Measurements from ENCODE around the gene FOXP1. TPM values are rescaled to one million over a fixed set of nuclear protein-coding genes. Genes with fewer than 3 reads are reported as not detected.
"Not testable (repeated sequence)": the region's sequence is repeated elsewhere in the genome, so short reads cannot be mapped to it uniquely, and the experiment has no call there.

FOXP1 gene
- polyA plus RNA-seq, 1 donor from 2014 or later: 5.6 TPM

- Histone ChIP-seq H3K4me2 (ENCODE audit: low read length) (no peak overlapping the region), H3K27ac (ENCODE audit: low read length) (no peak overlapping the region), H4K20me1 (ENCODE audit: insufficient read depth) (no peaks in the 10 kb centered on the region), H3K27me3 (ENCODE audit: insufficient read depth, low read depth, low read length) (no peaks in the 10 kb centered on the region), H3K9ac (ENCODE audit: low read length) (no peak overlapping the region), H2AFZ (ENCODE audit: low read depth, low read length) (no peak overlapping the region), H3K79me2 (replicated peaks; ENCODE audit: insufficient read depth, low read length) (no peaks in the 10 kb centered on the region), H3K4me3 (ENCODE audit: low read length) (no peak overlapping the region), H3K36me3 (ENCODE audit: insufficient read depth, low read length) (no peaks in the 10 kb centered on the region), H3F3A (ENCODE audit: insufficient read depth, low read length, poor library complexity, severe bottlenecking) (no peaks in the 10 kb centered on the region), H3K9me3 (ENCODE audit: low read length) (no peaks in the 10 kb centered on the region), H3K9me2 (ENCODE audit: insufficient read depth, low read length) (no peaks in the 10 kb centered on the region)
- no peak for TF ChIP-seq REST (IDR thresholded peaks at IDR 0.05; ENCODE audit: borderline replicate concordance)
- no peak for TF ChIP-seq EZH2 (IDR thresholded peaks at IDR 0.05; ENCODE audit: borderline replicate concordance, insufficient read depth, low read length, poor library complexity, severe bottlenecking)
- TF ChIP-seq RAD21 (conservative IDR thresholded peaks at IDR 0.05): no peak
- no peak for TF ChIP-seq POLR2AphosphoS5 (IDR thresholded peaks at IDR 0.05)
- TF ChIP-seq SMC3 (conservative IDR thresholded peaks at IDR 0.05; ENCODE audit: poor library complexity): no peak
- no peak for TF ChIP-seq EP300 (conservative IDR thresholded peaks at IDR 0.05; ENCODE audit: poor library complexity, severe bottlenecking)
- TF ChIP-seq CTCF (IDR thresholded peaks at IDR 0.05; ENCODE audit: poor library complexity, severe bottlenecking): no peak
- TF ChIP-seq TAF1 (IDR thresholded peaks at IDR 0.05; ENCODE audit: low read depth): no peak
Measured at GRCh38 chr3:71436337-71436736, 147.2 kb downstream of the FOXP1 start.

DNA sequence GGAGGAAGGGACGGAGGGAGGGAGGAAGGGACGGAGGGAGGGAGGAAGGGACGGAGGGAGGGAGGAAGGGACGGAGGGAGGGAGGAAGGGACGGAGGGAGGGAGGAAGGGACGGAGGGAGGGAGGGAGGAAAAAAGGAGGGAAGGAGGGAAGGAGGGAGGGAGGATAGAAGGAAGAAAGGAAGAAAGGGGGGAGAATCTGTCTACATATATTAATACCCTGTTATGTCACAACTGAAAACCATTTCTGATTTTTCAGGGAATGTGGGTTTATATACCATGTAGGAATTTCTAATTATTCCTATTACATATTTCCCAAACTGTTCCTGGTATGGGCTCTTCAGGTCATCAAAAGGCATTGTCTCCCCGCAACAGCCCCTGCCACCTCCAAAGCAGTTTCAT lies 147.7 kb downstream of the FOXP1 start:
- not testable (repeated sequence) for H3K79me2 ChIP-seq (replicated peaks; ENCODE audit: insufficient read depth, low read length); H3F3A ChIP-seq (ENCODE audit: insufficient read depth, low read length, poor library complexity, severe bottlenecking); H3K4me3 ChIP-seq (ENCODE audit: low read length); H3K4me2 ChIP-seq (ENCODE audit: low read length); H3K36me3 ChIP-seq (ENCODE audit: insufficient read depth, low read length); H4K20me1 ChIP-seq (ENCODE audit: insufficient read depth); H3K9me2 ChIP-seq (ENCODE audit: insufficient read depth, low read length); H3K9ac ChIP-seq (ENCODE audit: low read length); H3K27ac ChIP-seq (ENCODE audit: low read length); H3K27me3 ChIP-seq (ENCODE audit: insufficient read depth, low read depth, low read length); H2AFZ ChIP-seq (ENCODE audit: low read depth, low read length); H3K9me3 ChIP-seq (ENCODE audit: low read length)

DNA sequence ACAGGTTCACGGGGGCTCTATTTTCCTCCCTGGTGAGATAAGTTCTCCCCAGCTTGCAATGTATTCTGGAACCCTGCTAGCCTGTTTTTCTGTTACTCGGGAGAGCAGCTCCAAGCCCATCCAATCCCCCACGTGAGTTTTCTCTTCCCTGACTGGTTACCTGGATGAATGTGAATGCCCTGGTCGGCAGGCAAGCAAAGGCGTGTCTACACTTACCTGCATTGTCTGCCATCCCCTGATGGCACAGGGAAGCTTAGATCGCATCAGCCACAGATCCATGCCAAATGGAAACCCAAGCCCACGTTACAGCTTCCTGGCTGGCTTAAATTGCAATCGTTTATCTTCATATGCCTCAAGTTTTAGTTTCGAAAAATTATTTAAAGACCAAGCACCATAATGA lies 149.9 kb downstream of the FOXP1 start:
- Histone ChIP-seq H3K79me2 (replicated peaks; ENCODE audit: insufficient read depth, low read length) (no peaks in the 10 kb centered on the region), H3K27ac (ENCODE audit: low read length) (no peak overlapping the region)
- TF ChIP-seq MXI1 (conservative IDR thresholded peaks at IDR 0.05; ENCODE audit: poor library complexity, severe bottlenecking): no peak
- no peak for TF ChIP-seq SMC3 (conservative IDR thresholded peaks at IDR 0.05; ENCODE audit: poor library complexity)
- no peak for TF ChIP-seq RAD21 (conservative IDR thresholded peaks at IDR 0.05)
- no peak for TF ChIP-seq EZH2 (IDR thresholded peaks at IDR 0.05; ENCODE audit: borderline replicate concordance, insufficient read depth, low read length, poor library complexity, severe bottlenecking)
- TF ChIP-seq TAF1 (IDR thresholded peaks at IDR 0.05; ENCODE audit: low read depth): no peak
- TF ChIP-seq REST (IDR thresholded peaks at IDR 0.05; ENCODE audit: borderline replicate concordance): no peak
- TF ChIP-seq EP300 (conservative IDR thresholded peaks at IDR 0.05; ENCODE audit: poor library complexity, severe bottlenecking): no peak
- no peak for TF ChIP-seq CTCF (IDR thresholded peaks at IDR 0.05; ENCODE audit: poor library complexity, severe bottlenecking)

More for the DNA sequence above, 149.9 kb downstream of the FOXP1 start:
- no peaks in the 10 kb centered on the region for H3F3A ChIP-seq (ENCODE audit: insufficient read depth, low read length, poor library complexity, severe bottlenecking)
- no peak overlapping the region for H3K4me2 ChIP-seq (ENCODE audit: low read length)
- H3K9ac ChIP-seq (ENCODE audit: low read length): no peak overlapping the region
- no peaks in the 10 kb centered on the region for H3K9me2 ChIP-seq (ENCODE audit: insufficient read depth, low read length)
- H3K9me3 ChIP-seq (ENCODE audit: low read length): no peaks in the 10 kb centered on the region
- no peak overlapping the region for H2AFZ ChIP-seq (ENCODE audit: low read depth, low read length)
- H3K36me3 ChIP-seq (ENCODE audit: insufficient read depth, low read length): no peaks in the 10 kb centered on the region
- H3K4me3 ChIP-seq (ENCODE audit: low read length): no peak overlapping the region
- H4K20me1 ChIP-seq (ENCODE audit: insufficient read depth): no peaks in the 10 kb centered on the region
- no peaks in the 10 kb centered on the region for H3K27me3 ChIP-seq (ENCODE audit: insufficient read depth, low read depth, low read length)
